AG10803 (cell line): Measurements from ENCODE around the gene NXNL1.

ENCODE experiments used
- DNase-seq: peaks from one replicate; pipeline ENCODE4 v3.0.0; 2010; ENCODE audit warnings: low read depth
- H3K4me3 ChIP-seq: 2 replicates; pipeline ENCODE4 v1.5.1; 2011; ENCODE audit warnings: mild to moderate bottlenecking, low read length, control low read depth
- TF ChIP-seq, protein P1 (sequence below): conservative IDR thresholded peaks from 2 replicates; pipeline ENCODE4 v1.5.1; 2011; ENCODE audit warnings: mild to moderate bottlenecking, low read length, control low read depth, inconsistent platforms

Gene NXNL1

DNA sequence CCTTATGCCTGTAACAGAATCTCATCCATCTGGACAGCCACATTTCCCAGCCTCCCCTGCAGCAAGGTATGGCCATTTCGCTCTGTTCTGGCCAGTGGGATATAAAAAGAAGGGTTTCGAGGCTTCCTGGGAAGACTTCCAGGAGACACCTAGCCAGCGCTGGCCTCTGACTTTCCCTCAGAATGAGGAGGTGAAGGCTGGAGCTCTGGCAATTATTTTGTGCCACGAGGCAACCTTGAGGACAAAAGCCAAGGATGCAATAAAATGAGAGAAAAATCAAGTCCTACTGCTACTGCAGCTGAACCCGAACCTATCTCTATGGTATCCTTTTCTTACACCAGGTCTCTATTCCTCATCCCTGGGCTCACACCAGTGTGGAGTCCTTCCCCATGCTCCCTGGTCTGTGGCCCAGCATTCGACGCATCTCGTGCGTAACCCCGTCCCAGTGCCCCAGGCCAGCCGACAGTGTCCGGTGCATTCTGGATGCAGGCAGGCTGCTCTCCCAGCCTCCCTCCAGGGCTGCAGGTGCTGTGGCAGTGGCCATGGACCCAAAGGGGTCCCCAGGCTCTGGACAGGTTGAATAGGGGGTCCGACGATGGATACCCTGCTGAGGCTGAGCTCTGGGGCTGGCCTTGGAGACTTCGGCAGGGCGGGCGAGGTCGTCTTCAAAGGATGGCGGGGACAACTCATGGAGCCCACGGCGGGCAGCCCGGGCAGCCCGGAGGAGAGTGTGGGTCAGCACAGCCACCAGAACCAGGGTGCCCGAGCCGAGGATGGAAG lies 24.4 kb downstream of the NXNL1 start:
- DNase-seq = no peak
- no peak overlapping the region for H3K4me3 ChIP-seq
- TF ChIP-seq, protein P1, sequence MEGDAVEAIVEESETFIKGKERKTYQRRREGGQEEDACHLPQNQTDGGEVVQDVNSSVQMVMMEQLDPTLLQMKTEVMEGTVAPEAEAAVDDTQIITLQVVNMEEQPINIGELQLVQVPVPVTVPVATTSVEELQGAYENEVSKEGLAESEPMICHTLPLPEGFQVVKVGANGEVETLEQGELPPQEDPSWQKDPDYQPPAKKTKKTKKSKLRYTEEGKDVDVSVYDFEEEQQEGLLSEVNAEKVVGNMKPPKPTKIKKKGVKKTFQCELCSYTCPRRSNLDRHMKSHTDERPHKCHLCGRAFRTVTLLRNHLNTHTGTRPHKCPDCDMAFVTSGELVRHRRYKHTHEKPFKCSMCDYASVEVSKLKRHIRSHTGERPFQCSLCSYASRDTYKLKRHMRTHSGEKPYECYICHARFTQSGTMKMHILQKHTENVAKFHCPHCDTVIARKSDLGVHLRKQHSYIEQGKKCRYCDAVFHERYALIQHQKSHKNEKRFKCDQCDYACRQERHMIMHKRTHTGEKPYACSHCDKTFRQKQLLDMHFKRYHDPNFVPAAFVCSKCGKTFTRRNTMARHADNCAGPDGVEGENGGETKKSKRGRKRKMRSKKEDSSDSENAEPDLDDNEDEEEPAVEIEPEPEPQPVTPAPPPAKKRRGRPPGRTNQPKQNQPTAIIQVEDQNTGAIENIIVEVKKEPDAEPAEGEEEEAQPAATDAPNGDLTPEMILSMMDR = no peak

DNA sequence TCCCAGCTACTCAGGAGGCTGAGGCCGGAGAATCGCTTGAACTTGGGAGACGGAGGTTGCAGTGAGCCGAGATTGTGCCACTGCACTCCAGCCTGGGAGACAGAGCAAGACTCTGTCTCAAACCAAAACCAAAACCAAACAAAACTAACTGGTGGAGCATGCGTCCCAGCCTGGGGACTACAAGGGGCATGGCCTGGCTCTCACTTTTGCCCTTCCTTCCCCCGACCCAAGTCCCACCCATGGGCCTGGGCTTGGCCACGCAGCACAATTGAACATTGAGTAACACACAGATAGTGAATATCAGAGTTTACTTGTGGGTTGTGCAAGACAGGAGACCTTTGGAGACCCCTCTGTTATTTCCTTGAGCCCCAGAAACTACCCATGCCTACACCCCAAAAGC lies 25.5 kb downstream of the NXNL1 start:
- TF ChIP-seq, protein P1 = no peak
- no peak overlapping the region for H3K4me3 ChIP-seq
- no peak for DNase-seq

DNA sequence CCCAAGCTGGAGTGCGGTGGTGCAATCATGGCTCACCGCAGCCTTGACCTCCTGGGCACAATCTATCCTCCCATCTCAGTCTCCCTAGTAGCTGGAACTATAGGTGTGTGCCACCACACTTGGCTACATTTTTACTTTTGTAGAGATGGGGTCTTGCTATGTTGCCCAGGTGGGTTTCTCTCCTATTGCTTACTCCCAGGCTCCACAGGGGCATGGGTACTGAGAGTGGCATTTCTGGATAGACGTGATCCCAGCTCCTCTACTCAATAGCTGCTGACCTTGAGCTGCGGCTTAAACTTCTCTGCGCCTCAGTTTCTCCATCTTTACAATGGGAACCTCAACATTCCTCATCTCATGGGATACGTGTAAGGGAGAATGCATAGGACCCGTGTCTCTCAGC lies 29.3 kb downstream of the NXNL1 start:
- TF ChIP-seq, protein P1 = no peak
- no peak for DNase-seq
- H3K4me3 ChIP-seq = no peak overlapping the region

DNA sequence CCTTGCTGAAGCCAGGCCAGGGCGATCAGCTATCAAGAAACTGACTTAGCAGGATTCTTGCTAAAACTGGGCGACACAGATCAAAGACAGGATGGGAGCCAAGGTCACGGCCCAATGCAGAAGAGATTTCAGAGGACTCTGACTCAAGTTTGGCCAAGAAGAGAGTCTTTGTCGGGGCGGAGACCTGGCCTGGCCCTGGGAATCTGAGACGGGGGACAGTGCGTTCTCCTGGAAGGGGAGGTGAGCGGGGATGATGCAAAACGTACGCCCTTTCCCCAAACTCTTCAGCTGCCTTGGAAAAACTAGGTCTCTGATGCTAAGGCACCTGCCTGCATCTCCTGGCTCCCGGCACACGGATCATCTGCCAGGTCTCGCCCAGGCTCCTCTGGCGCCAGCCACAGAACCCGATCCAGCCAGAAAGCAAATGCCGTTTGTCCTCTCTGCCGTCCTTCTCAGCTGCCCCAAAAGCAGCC lies 31.0 kb downstream of the NXNL1 start:
- H3K4me3 ChIP-seq = no peak overlapping the region
- TF ChIP-seq, protein P1 = no peak
- DNase-seq = no peak

DNA sequence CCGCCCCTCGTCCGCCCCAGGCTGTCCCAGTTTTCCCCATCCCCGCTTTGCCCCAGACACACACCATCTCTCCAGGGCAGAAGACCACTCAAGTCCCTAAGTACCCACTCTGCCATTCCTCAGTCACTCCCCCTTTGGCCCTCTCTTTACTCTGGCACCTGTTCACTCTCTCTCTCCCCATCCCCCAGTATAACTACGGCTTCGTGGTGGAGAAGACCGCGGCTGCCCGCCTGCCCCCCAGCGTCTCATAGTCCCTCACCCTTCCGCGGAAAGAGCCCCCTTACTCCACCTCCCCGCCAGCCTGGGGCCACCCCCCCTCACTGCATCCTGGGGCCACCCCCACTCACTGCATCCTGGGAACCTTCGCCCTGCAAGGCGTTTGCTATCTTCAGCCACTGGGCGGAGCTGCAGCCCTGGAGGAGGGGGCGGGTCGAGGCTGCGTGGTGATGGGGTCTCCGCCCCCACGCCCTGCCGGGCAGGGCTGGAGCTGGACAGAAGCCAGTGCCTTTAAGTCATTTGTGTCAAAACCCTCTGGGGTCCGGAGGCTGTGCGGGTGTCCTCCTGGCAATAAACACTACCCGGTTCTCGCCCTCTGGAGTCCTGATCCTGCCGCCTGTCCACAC lies 35.9 kb downstream of the NXNL1 start:
- no peak overlapping the region for H3K4me3 ChIP-seq
- DNase-seq = no peak
- TF ChIP-seq, protein P1 = 0 out of 2 replicates have a peak, but pooled peaks have one; percentile 28

DNA sequence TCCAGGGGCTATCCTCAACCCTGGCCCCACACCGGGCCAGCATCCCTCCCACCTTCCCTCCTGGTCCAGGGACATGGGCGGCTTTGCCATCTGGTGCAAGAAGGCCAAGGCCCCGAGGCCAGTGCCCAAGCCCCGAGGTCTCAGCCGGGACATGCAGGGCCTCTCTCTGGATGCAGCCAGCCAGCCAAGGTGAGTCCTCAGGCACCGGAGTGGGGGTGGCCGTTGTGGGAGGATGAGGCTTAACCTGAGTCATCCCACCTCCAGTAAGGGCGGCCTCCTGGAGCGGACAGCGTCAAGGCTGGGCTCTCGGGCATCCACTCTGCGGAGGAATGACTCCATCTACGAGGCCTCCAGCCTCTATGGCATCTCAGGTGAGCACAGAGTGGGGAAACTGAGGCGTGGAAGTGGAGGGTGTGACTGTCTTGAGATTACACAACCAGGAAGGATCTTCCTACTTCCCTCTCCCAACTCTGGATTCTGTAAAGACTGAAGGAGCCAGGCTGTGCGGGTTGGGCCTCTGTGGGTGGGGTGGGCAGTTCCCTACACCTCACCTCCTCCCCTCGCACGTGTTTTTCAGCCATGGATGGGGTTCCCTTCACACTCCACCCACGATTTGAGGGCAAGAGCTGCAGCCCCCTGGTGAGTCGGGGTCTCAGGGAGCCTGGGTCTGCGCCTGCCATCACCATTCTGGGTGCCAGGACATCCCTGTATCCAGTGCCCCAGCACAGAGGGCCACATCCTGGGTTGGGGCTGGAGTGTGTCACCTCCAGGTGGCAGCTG lies 37.1 kb downstream of the NXNL1 start:
- DNase-seq = no peak
- TF ChIP-seq, protein P1 = no peak
- H3K4me3 ChIP-seq = no peak overlapping the region
